HG02623 (cell line): Measurements from ENCODE around the gene LHX3.

ENCODE experiments used
- ATAC-seq: cut with Tn5 transposase; IDR thresholded peaks from one replicate; pipeline ENCODE4 v1.9.1; 2021; ENCODE audit warnings: moderate library complexity; ENCODE audit not compliant: unreplicated experiment

LHX3 gene

GRCh38 chr9:136209232-136209631 is 4.3 kb upstream of the LHX3 start:
- ATAC-seq: no peak

GRCh38 chr9:136208675-136209074 is 3.7 kb upstream of the LHX3 start:
- ATAC-seq: no peak

GRCh38 chr9:136207616-136208015 is 2.7 kb upstream of the LHX3 start:
- ATAC-seq: no peak

- ATAC-seq: no peak
These were observed 1.8 kb upstream of the LHX3 start for GRCh38 chr9:136206602-136207275.

- ATAC-seq: no peak
These were observed 722 bp upstream of the LHX3 start for GRCh38 chr9:136205707-136205992.

GRCh38 chr9:136204145-136204805 is 653 bp downstream of the LHX3 start:
- no peak for ATAC-seq

- ATAC-seq: no peak
These were observed 1.4 kb downstream of the LHX3 start for GRCh38 chr9:136203408-136204144.

- no peak for ATAC-seq
These were observed 2.2 kb downstream of the LHX3 start for GRCh38 chr9:136202454-136203407.

GRCh38 chr9:136201609-136202453 is 3.1 kb downstream of the LHX3 start:
- no peak for ATAC-seq

- ATAC-seq: no peak
These were observed 3.8 kb downstream of the LHX3 start for GRCh38 chr9:136201174-136201573.

- no peak for ATAC-seq
These were observed 4.5 kb downstream of the LHX3 start for GRCh38 chr9:136200424-136200823.

GRCh38 chr9:136199391-136200288 is 5.3 kb downstream of the LHX3 start:
- no peak for ATAC-seq

GRCh38 chr9:136198605-136199083 is 6.3 kb downstream of the LHX3 start:
- ATAC-seq: no peak

GRCh38 chr9:136197930-136198604 is 6.9 kb downstream of the LHX3 start:
- ATAC-seq: no peak

- ATAC-seq: no peak
These were observed 7.6 kb downstream of the LHX3 start for GRCh38 chr9:136197084-136197875.

- no peak for ATAC-seq
These were observed 8.4 kb downstream of the LHX3 start for GRCh38 chr9:136196404-136197083.

GRCh38 chr9:136194540-136194939 is 10.4 kb downstream of the LHX3 start:
- no peak for ATAC-seq
